Measurements from ENCODE around the gene HOXD12.

DNA sequence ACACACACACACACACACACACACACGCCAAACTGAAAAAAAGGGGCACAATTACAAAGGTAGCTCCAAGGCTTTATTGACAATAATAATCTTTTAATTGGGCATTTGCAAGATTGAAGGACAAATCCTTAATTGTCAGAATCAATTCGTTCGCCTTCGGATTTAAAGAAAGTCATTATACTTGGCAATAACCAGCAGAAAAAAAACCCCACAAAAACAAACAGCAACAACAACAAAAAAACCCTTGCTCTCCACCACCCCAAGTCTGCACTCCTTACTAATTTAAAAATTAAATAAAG is 28.1 kb downstream of the HOXD12 start:
- TF ChIP-seq, protein P1, sequence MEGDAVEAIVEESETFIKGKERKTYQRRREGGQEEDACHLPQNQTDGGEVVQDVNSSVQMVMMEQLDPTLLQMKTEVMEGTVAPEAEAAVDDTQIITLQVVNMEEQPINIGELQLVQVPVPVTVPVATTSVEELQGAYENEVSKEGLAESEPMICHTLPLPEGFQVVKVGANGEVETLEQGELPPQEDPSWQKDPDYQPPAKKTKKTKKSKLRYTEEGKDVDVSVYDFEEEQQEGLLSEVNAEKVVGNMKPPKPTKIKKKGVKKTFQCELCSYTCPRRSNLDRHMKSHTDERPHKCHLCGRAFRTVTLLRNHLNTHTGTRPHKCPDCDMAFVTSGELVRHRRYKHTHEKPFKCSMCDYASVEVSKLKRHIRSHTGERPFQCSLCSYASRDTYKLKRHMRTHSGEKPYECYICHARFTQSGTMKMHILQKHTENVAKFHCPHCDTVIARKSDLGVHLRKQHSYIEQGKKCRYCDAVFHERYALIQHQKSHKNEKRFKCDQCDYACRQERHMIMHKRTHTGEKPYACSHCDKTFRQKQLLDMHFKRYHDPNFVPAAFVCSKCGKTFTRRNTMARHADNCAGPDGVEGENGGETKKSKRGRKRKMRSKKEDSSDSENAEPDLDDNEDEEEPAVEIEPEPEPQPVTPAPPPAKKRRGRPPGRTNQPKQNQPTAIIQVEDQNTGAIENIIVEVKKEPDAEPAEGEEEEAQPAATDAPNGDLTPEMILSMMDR (IDR thresholded peaks at IDR 0.05; ENCODE audit: low read length), result no peak
- TF ChIP-seq EZH2phosphoT487 (IDR thresholded peaks at IDR 0.05; ENCODE audit: low read length) (no peak), EZH2 (optimal IDR thresholded peaks at IDR 0.05; ENCODE audit: low read depth, low read length) (no peak)

Data from MM.1S (cell line).